HL-60 (cell line): ENCODE data around the gene ANKRD6.

Experiments
- GABPA ChIP-seq: IDR thresholded peaks from 2 replicates; pipeline ENCODE4 v1.6.1; 2012; ENCODE audit warnings: low read depth
- TF ChIP-seq, protein P1 (sequence below): IDR thresholded peaks from one replicate; pipeline ENCODE4 v1.5.1; 2011; ENCODE audit warnings: low read length, control low read depth, inconsistent platforms; ENCODE audit not compliant: insufficient read depth
- TF ChIP-seq, protein P2 (sequence below): IDR thresholded peaks from 2 replicates; pipeline ENCODE4 v1.6.1; 2012; ENCODE audit warnings: low read depth; ENCODE audit not compliant: insufficient replicate concordance

DNA sequence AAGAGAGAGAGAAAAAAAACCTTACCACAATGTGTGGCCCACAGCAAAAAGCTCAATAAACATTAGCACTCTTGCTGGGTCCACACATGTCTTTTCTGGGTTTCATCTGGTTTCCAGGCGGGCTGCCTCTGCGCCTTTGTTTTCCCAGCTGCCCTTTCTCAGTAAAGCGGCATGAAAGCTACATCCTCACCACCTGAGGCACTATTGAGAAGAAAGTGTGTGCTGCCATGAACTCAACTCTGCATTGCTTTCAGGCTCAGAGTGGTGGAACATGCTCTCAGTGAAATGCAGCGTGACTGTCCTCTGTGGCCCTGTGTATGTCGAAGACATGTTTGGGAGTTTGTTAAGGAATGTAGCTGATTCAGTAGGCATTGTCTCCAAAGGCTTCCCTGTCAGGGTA is 103.3 kb downstream of the ANKRD6 start:
- TF ChIP-seq, protein P1, sequence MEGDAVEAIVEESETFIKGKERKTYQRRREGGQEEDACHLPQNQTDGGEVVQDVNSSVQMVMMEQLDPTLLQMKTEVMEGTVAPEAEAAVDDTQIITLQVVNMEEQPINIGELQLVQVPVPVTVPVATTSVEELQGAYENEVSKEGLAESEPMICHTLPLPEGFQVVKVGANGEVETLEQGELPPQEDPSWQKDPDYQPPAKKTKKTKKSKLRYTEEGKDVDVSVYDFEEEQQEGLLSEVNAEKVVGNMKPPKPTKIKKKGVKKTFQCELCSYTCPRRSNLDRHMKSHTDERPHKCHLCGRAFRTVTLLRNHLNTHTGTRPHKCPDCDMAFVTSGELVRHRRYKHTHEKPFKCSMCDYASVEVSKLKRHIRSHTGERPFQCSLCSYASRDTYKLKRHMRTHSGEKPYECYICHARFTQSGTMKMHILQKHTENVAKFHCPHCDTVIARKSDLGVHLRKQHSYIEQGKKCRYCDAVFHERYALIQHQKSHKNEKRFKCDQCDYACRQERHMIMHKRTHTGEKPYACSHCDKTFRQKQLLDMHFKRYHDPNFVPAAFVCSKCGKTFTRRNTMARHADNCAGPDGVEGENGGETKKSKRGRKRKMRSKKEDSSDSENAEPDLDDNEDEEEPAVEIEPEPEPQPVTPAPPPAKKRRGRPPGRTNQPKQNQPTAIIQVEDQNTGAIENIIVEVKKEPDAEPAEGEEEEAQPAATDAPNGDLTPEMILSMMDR = no peak
- TF ChIP-seq, protein P2, sequence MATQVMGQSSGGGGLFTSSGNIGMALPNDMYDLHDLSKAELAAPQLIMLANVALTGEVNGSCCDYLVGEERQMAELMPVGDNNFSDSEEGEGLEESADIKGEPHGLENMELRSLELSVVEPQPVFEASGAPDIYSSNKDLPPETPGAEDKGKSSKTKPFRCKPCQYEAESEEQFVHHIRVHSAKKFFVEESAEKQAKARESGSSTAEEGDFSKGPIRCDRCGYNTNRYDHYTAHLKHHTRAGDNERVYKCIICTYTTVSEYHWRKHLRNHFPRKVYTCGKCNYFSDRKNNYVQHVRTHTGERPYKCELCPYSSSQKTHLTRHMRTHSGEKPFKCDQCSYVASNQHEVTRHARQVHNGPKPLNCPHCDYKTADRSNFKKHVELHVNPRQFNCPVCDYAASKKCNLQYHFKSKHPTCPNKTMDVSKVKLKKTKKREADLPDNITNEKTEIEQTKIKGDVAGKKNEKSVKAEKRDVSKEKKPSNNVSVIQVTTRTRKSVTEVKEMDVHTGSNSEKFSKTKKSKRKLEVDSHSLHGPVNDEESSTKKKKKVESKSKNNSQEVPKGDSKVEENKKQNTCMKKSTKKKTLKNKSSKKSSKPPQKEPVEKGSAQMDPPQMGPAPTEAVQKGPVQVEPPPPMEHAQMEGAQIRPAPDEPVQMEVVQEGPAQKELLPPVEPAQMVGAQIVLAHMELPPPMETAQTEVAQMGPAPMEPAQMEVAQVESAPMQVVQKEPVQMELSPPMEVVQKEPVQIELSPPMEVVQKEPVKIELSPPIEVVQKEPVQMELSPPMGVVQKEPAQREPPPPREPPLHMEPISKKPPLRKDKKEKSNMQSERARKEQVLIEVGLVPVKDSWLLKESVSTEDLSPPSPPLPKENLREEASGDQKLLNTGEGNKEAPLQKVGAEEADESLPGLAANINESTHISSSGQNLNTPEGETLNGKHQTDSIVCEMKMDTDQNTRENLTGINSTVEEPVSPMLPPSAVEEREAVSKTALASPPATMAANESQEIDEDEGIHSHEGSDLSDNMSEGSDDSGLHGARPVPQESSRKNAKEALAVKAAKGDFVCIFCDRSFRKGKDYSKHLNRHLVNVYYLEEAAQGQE = no peak
- TF ChIP-seq GABPA = no peak
